Stimulated activated CD8-positive, alpha-beta memory T cell treated with anti-CD3 and anti-CD28 coated beads, Interleukin-4, amount 100 ng/mL, for 24 hours (primary cell): ENCODE measurements around the gene C11orf21.
"Not testable (repeated sequence)": the region's sequence is repeated elsewhere in the genome, so short reads cannot be mapped to it uniquely, and the experiment has no call there.

Experiments
- DNase-seq: peaks from one replicate; pipeline ENCODE4 v3.0.0-alpha.2; 2020; ENCODE audit warnings: low read depth

The C11orf21 gene

DNA sequence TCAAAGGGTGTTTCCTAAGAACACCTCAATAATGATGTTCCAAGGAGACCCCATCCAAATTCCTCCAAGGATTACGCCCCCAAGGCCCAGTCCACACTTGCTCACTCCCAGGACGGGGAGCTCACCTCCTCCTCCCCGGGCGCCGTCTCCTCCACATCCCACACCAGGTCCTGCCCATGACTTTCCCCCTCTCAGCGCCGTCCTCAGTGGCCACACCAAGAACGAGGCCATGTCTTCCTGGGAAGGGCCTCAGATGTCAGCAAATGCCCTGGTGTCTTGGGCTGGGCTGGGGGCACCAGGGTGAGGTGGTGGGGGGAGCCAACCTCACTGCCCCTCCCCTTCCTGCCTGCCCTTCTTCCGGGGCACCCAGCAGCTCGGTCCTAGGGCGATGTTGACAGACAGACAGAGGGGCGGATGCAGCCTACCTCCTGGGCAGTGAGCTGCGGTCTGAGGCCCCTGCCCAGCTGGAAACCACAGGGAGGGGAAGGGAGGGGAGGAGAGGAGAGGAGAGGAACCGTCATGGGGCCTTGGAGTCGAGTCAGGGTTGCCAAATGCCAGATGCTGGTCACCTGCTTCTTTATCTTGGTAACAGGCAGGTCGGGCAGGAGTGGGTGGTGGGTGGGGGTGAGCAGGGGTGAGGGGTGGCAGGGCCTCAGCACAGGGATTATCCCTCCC, at the start of gene C11orf21, which contains the start of gene TSPAN32:
Gene C11orf21 (minus strand): TSS at position 288 of the 675 bp plus-strand sequence. CDS start 110 bp downstream, at position 178.
Gene TSPAN32 (plus strand): TSS at position 383 of the 675 bp plus-strand sequence. CDS start 137 bp downstream, at position 520.
- peak; percentile 43 for DNase-seq

DNA sequence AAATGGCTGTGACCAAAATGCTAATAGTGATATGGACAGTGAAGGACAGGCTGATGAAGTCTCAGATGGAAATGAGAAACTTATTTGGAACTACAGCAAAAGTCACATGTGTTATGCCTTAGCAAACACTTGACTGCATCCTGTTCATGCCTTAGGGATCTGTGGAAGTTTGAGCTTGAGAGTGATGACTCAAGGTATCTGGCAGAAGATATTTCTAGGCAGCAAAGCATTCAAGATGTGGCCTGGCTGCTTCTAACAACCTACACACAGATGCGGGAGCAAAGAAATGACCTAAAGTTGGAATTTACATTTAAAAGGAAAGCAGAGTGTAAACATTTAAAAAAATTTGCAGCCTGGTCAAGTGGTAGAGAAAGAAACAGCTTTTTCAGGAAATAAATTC, 47.3 kb upstream of the C11orf21 start:
- DNase-seq, result no peak

DNA sequence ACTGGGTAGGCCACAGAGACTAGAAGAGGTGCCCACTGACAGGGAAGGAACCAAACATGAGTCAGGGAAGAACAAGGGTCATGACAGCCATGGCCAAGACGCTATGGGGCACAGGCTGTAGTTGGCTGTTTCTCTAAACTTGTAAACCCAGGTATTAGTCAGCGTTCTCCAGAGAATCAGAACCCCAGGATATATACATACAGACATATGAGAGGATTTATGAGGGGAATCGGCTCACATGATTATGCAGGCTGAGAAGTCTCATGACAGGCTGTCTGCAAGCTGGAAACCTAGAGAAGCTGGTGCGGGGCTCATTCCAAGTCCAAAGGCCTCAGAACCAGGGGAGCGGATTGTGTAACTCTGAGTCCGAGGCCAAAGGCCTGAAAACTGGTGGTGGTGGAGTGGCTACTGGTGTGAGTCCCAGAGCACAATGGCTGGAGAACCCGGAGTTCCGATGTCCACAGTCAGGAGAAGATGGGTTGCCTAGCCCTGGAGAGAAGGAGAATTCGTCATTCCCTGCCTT, 45.7 kb upstream of the C11orf21 start:
- no peak for DNase-seq

DNA sequence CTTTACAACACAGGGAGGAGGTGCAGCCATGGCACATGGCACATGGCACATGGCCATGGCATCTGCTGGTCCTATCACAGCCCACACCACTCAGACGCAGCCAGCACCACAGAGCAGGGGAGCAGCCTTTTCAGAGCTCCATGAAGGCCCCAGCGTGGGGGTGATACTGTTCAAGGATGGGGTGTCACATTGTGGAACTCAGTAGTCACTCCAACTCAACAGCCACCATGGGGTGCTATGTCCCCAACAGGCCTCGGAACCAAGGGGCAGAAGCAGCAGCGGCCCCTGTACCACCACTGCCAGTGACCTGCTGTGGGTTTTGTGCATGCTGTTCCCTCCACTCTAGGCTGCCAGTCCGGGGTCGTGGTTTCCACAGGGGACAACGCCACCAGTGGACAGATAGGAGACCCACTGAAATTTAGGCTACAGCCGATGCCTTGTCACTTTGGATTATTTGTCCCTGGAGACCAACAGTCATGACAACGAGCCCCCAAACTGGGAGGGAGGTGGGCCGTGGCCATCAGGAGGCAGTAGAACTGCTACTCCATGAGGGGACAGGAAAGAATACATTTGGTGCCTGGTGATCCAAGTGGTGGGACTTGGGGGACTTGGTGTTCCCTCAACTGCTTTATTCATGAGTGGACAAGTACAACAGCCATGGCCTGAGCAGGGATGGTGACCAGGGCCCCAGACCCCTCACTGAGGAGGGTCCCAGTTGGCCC, 45.0 kb upstream of the C11orf21 start:
- no peak for DNase-seq

DNA sequence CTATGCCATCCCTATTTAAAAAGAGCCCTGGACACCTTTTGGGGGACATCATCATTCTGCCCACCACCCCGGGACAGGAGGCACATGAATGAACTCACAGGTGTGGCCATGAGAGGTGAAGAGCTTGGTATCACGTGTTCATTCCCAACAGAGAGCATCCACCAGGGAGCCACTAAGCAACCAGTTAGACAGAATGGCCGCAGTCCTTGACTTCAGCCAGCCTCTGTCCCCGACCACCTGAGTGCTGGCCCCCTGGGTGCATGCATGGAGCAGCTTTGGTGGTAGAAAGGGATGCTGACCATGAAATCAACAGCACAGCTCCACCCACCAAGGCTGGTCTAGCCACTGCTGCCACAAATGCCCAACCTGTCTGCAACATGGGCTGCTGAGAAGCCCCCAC, 44.3 kb upstream of the C11orf21 start:
- no peak for DNase-seq

DNA sequence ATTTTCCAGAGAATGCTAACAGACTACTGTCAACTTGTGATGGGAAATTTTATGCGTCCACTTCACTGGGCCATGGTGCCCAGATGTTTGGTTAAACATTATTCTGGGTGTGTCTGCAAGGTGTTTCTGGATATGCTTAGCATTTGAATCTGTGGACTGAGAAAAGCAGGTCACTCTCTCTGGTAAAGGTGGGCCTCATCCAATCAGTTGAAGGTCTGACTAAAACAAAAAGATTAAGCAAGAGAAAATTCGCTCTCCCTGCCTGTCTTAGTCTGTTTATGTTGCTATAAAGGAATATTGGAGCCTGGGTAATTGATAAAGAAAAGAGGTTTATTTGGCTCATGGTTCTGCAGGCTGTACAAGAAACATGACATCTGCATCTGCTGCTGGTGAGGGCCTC, 43.3 kb upstream of the C11orf21 start:
- DNase-seq, result no peak

DNA sequence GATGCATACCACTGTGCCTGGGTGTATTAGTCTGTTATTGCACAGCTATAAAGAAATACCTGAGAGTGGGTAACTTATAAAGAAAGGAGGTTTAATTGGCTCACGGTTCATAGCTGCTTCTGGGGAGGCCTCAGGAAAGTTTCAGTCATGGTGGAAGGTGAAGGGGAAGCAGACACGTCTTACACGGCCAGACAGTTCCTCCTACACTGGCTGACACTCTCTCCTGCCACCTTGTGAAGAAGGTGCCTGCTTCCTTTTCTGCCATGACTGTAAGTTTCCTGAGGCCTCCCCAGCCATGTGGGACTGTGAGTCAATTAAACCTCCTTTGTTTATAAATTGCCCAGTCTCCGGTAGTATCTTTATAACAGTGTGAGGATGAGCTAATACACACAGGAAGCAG, 41.8 kb upstream of the C11orf21 start:
- no peak for DNase-seq

DNA sequence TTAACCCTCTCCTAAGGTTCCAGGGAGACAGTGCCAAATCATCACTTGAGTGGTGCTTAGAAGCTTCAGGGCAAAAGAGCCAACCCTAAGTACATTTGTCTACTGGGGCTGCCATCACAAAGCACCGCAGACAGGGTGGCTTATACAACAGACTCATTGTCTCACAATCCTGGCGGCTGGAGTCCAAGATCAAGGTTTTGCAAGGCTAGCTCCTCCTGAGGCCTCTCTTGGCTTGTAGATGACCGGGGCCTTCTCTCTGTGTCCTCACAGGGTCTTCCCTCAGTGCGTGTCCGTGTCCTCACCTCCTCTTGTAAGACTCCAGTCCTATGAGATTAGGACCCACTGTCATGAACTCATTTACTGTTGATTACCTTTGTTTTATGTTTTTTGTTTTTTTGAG, 41.3 kb upstream of the C11orf21 start:
- DNase-seq, result no peak

DNA sequence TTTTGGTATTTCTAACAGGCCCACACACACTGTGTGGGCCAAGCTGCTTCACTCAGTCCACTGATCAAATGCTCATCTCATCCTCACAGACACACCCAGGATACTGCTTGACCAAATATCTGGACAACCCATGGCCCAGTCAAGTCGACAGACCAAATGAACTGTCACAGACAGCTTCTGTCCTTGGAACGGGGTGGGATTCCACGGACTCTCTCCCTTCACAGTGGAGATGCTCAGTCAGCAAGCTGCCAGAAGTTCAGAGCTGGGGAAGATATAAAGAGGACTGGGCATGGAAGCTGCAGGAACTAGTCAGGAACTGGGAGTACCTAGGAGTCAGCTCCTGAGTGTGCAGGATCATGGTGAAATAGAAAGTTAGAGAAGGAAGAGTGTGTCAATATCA, 40.8 kb upstream of the C11orf21 start:
- DNase-seq, result no peak

DNA sequence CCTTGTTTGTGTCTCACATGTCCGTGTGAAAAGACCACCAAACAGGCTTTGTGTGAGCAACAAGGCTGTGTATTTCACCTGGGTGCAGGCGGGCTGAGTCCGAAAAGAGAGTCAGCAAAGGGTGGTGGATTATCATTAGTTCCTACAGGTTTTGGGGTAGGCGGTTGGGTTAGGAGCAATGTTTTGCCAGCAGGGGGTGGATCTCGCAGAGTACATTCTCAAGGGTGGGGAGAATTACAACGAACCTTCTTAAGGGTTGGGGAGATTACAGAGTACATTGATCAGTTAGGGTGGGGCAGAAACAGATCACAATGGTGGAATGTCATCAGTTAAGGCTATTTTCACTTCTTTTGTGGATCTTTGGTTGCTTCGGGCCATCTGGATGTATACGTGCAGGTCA, 37.0 kb upstream of the C11orf21 start:
- DNase-seq, result not testable (repeated sequence)

DNA sequence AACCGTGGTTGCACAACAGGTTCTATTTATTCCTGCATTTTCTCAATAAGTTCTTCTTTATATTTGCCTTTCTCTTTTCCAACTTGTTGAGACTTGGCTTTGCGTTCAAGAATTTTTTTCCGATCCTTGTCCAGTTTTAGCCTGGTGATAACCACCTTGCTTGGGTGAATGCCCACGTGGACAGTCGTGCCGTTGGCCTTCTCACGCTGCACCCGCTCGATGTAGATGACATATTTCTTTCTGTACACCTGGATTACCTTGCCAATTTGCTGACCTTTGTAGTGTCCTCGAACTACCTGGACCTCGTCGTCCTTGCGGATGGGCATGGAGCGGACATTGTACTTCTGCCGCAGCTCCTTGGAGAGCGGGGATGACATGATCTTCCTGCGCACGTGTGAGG, 33.6 kb upstream of the C11orf21 start:
- DNase-seq, result not testable (repeated sequence)

DNA sequence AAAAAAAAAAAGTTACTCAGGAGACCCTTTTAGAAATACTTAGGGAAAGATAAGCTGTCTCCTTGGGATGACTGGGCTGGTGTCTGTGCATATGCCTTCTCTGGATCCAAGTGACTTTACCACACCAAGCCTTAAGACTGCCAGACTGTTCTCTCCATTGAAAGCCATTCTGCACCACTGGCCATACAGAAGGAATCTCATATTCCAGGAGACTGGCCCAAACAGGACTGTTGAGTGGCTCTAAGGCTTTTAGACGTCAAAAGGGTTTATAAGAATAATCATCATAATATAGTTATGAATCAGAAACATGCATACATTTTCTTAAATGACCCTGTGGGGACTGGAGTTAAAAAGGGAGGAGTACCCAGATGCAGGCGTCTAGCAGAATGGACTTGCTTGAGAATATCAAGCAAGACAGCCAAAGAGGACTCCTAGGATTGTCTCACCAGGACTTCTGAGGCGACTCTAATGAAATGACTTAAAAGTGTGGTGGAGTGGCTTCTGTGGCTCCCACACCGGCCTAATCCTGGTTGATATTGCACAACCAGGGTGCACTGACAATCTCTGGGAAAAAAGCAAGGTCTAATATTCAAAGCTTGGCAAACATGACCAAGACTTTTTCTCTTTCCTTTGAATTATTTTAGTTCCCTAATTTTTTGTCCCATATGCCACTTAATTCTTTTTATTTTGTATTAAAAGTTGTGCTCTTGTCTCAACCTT, 31.9 kb upstream of the C11orf21 start:
- not testable (repeated sequence) for DNase-seq

DNA sequence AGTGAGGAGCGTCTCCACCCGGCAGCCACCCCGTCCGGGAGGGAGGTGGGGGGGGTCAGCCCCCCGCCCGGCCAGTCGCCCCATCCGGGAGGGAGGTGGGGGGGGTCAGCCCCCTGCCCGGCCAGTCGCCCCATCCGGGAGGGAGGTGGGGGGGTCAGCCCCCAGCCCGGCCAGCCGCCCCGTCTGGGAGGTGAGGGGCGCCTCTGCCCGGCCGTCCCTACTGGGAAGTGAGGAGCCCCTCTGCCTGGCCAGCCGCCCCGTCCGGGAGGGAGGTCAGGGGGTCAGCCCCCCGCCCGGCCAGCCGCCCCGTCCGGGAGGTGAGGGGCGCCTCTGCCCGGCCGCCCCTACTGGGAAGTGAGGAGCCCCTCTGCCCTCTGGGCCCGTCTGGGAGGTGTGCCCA, 30.9 kb upstream of the C11orf21 start:
- DNase-seq, result not testable (repeated sequence)

DNA sequence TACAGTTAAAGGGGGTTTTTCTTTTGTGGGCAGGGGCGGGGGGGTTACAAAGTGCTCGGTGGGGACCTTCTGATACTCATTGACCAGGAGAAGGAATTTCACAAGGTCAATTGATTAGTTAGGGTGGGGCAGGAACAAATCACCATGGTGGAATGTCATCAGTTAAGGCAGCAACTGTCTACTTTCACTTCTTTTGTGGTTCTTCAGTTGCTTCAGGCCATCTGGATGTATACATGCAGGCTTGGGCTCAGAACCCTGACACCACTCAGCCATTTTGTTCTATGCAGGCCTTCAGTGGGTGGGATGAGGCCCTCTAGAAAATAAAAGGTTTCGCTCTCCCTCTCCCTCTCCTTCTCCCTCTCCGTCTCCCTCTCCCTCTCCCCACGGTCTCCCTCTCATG, 29.7 kb upstream of the C11orf21 start:
- DNase-seq, result no peak

DNA sequence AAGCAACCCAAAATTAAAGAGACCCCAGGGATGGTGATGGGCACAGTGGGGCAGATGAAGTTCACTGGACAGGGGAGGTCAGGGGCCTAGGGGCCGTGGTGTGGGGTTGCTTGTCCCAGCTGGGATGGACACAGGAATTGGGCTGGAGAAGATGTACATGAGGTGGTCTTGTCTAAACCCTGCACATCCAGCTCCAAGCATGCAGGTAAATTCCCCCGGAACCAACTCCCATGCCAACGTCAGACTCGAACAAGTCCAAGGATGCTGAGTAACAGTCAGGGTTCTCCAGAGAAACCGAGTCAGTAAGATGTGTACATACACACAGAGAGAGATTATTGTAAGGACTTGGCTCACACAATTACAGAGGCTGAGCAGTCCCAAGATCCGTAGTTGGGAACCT, 29.0 kb upstream of the C11orf21 start:
- no peak for DNase-seq

DNA sequence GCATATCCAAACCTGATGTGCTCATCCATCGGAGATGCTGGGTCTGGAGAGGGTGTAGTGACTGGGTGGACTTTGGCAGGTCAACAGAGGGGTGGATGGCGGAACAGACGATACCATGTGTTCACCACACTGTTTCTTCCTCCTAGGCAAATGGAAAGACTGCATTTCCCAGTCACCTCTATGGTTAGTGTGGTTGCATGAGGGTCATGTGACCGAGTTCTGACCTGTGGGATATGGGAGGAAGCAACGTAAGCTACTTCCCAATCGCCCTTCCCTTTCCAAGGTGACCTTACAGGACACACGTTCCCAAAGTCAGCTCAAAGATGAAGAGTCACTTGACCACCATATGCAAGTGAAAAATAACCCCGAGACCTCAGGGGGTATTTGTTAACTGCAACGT, 27.8 kb upstream of the C11orf21 start:
- DNase-seq, result no peak

DNA sequence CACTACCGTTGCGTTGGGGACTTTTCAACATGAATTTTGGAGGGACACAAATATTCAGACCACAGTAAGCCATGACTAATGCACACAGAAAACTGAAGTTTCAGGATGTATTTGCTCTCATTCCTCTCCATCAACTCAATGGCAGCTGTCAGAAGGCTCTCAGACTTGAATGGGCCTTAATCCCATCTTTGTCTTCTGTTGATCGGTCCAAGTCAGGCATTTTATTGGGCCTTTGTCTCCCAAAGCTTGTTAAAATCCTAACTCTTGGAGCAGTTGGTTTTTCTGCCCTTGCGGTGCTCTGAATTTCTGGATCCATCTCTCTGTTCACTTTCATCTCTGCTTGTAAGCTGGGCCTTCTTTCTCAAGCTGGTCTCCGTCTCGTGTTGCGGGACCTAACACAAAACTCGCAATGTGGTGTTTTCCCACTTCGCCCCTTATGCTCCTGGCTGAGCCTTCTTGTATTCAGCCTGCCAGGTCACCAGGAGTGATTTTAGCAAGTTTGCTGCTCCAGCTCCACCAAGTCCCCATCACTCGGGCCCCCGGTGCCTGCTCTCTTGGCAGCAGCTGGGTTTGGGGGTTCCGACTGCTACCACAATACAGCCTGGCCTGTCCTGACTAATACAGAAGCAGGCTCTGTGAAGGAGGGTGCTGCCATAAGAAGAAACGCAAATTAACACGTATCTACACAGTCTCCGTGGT, 27.1 kb upstream of the C11orf21 start:
- DNase-seq, result no peak

DNA sequence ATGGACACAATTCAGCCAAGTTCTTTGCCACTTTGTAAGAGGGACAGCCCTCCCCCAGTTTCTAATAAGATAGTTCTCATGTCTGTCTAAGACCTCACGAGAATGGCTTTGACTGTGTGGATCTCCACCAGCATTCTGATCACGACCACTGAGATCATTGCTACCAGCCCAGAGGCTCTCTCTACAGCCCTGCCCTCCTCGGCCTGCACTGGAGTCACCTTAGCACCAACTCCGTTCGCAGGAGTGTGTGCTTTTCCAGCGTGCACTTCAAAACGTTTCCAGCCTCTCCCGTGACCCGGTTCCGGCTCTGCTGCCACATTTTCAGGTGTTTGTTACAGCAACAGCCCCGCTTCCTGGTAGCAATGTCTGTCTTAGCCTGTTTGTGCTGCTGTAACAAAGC, 26.3 kb upstream of the C11orf21 start:
- DNase-seq, result no peak

DNA sequence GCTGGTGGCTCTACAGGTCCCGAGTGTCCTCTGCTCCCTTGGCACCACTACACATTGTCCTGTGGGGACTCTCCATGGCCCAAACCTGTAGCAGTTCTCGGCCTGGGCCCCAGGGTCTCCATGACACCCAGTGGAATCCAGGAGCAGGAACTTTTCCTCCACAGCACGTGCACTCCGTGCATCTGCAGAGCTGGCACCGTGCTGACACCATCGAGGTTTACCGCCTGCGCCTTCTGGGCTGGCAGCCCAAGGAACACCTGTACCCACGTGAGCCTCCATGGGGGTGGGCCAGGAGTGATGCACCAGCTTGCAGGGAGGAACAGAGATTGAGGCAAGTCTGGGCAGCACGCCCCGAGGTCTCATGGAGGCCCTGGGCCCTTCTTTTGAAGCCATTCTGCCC, 25.3 kb upstream of the C11orf21 start:
- no peak for DNase-seq

DNA sequence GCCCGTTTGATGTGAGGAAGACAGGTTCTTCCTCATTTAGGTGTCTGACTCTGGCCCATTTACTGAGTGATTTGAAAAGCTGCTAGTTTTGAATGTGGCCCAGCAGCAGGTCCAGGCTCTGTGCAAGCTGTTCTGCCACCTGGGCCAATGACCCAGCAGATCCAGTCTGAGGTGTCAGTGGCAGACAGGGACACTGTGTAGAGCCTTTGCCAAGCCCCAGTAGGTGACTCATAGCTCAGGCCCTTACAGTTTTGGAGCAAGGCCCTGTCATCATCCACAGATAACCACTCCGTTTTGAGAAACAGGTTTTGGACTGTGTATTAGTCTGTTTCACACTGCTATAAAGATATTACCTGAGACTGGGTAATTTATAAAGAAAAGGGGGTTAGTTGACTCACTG, 24.0 kb upstream of the C11orf21 start:
- no peak for DNase-seq

DNA sequence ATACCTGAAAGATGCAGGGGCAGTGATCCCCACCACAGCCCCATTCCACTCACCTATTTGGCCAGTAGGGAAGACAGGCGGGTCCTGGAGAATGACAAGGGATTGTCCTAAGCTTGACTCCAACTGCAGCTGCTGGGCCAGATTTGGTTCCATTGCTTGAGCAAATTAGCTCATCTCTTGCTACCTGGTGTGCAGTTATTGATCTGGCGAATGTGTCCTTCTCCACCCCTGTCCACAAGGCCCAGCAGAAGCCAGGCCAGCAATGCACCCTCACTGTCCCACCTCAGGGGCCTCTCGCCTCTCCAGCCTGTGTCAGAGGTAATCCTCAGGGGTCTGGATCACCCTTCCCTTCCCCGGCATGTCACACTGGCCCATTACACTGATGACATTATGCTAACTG, 23.4 kb upstream of the C11orf21 start:
- DNase-seq, result no peak

DNA sequence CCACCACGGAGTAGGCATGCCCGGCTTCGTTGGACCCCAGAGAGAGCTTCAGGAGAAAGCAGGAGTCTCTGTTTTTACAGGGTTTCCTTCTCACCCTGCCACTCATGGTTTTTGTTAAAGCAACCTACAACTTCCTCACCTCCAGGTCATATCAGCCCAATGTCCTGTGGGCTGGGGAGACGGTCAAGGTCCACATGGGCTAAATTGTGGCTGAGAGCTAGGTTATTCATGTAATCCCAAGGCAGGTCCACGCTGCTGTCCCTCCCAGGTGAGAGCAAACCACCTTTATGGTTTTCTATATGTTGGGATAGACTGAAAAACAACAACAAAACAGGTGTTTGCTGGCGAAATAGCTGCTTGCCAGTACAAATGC, 19.6 kb upstream of the C11orf21 start:
- no peak for DNase-seq
